ENCODE results near the gene TPRX2. TPM values are rescaled to one million over a fixed set of nuclear protein-coding genes. Genes with fewer than 3 reads are reported as not detected.

Gene TPRX2
- total RNA-seq, 4 donors from 2014 or later = not detected

GRCh38 chr19:47839411-47839810, 19.6 kb upstream of the TPRX2 start:
- Histone ChIP-seq H3K4me1 (no peaks in the 10 kb centered on the region), H3K9me3 (no peaks in the 10 kb centered on the region), H3K27ac (no peak overlapping the region), H3K4me3 (no peak overlapping the region), H3K27me3 (peaks cover 34% of the 10 kb centered on the region), H3K36me3 (no peaks in the 10 kb centered on the region)
- TF ChIP-seq, protein P1, sequence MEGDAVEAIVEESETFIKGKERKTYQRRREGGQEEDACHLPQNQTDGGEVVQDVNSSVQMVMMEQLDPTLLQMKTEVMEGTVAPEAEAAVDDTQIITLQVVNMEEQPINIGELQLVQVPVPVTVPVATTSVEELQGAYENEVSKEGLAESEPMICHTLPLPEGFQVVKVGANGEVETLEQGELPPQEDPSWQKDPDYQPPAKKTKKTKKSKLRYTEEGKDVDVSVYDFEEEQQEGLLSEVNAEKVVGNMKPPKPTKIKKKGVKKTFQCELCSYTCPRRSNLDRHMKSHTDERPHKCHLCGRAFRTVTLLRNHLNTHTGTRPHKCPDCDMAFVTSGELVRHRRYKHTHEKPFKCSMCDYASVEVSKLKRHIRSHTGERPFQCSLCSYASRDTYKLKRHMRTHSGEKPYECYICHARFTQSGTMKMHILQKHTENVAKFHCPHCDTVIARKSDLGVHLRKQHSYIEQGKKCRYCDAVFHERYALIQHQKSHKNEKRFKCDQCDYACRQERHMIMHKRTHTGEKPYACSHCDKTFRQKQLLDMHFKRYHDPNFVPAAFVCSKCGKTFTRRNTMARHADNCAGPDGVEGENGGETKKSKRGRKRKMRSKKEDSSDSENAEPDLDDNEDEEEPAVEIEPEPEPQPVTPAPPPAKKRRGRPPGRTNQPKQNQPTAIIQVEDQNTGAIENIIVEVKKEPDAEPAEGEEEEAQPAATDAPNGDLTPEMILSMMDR (IDR thresholded peaks at IDR 0.05) = no peak
- TF ChIP-seq POLR2A (IDR thresholded peaks at IDR 0.05) (no peak), EP300 (IDR thresholded peaks at IDR 0.05) (no peak), POLR2AphosphoS5 (IDR thresholded peaks at IDR 0.05) (no peak)
- no peak for DNase-seq (ENCODE audit: low spot score in 2 of 2)
- 67% methylated on average over 16 of the region's 16 CpGs for WGBS

DNA sequence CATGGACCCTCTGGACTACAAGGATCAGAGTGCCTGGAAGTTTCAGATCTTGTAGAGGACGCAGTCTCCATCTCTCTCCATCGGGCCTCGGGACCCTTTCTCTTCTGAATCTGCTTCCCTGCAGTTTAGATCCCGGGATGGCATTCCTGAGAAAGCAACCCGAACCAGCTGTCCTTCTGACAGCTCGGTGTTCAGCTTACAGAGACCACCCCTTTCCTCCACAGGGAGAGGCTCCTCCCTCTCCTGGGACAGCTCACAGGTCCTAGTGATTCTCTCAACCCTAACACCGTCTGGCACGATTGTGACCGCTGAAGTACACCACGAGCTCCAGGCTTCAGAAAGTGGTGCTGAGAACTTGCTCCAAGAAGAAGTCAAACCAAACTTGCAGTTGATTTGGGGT, 19.1 kb upstream of the TPRX2 start:
- Histone ChIP-seq H3K9me3 (no peaks in the 10 kb centered on the region), H3K27me3 (peaks cover 34% of the 10 kb centered on the region), H3K4me3 (no peak overlapping the region), H3K36me3 (no peaks in the 10 kb centered on the region), H3K27ac (no peak overlapping the region), H3K4me1 (no peaks in the 10 kb centered on the region)
- no peak for DNase-seq (ENCODE audit: low spot score in 2 of 2)
- 32% methylated on average over 10 of the region's 10 CpGs for WGBS
- TF ChIP-seq POLR2A (IDR thresholded peaks at IDR 0.05) (no peak), POLR2AphosphoS5 (IDR thresholded peaks at IDR 0.05) (no peak), EP300 (IDR thresholded peaks at IDR 0.05) (no peak)
- TF ChIP-seq, protein P1 (IDR thresholded peaks at IDR 0.05) = no peak

DNA sequence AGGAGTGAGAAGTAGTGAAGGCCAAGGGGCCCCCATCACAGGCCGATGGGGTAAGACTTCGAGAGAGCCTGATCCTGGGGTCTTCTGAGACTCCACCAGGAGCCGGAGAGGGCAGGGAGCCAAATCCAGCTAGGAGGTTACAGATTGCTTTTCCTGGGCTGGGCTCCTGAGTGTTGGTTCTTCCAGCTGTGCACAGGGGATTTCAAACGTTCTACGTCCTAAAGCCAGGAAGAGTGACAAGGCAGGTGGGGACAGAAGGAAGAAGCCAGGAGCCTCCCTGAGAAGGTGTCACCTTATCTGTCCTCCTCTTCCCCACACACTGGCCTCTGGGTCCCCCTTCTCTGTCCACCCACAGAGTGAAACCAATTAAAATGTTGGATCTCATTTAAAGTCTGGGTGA, 16.1 kb upstream of the TPRX2 start:
- WGBS = 76% methylated on average over 5 of the region's 5 CpGs
- no peaks in the 10 kb centered on the region for H3K36me3 ChIP-seq
- no peak overlapping the region for H3K27ac ChIP-seq
- H3K4me3 ChIP-seq = no peak overlapping the region
- no peaks in the 10 kb centered on the region for H3K9me3 ChIP-seq
- DNase-seq (ENCODE audit: low spot score in 2 of 2) = no peak
- no peak for TF ChIP-seq EP300 (IDR thresholded peaks at IDR 0.05)
- TF ChIP-seq POLR2AphosphoS5 (IDR thresholded peaks at IDR 0.05) = no peak
- TF ChIP-seq, protein P1 (IDR thresholded peaks at IDR 0.05) = no peak
- no peak for TF ChIP-seq POLR2A (IDR thresholded peaks at IDR 0.05)
- no peaks in the 10 kb centered on the region for H3K4me1 ChIP-seq
- H3K27me3 ChIP-seq = peaks cover 48% of the 10 kb centered on the region

DNA sequence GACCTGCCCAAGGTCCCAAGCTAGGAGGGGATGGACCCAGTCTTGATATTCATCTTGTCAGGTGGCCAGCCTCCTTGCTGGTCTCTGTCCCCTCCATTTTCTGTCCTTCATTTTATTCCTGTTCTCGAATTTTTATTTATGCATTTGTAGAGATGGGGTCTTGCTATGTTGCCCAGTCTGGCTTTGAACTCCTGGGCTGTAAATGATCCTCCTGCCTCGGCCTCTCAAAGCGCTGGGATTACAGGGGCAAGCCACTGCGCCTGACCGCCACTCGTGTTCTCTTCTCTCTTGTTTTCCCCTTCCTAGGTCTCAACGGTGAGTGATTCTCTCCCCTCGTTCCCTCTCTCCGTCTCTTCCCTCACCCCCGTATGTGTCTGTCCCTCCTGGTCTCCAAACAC, 10.6 kb upstream of the TPRX2 start:
- TF ChIP-seq, protein P1 (IDR thresholded peaks at IDR 0.05) = no peak
- no peak for TF ChIP-seq POLR2AphosphoS5 (IDR thresholded peaks at IDR 0.05)
- no peak for TF ChIP-seq POLR2A (IDR thresholded peaks at IDR 0.05)
- no peak for TF ChIP-seq EP300 (IDR thresholded peaks at IDR 0.05)
- Histone ChIP-seq H3K9me3 (no peaks in the 10 kb centered on the region), H3K27me3 (peaks cover 65% of the 10 kb centered on the region), H3K27ac (no peak overlapping the region), H3K4me3 (no peak overlapping the region), H3K4me1 (no peaks in the 10 kb centered on the region), H3K36me3 (no peaks in the 10 kb centered on the region)
- no peak for DNase-seq (ENCODE audit: low spot score in 2 of 2)
- 54% methylated on average over 10 of the region's 10 CpGs for WGBS

- no peak for DNase-seq (ENCODE audit: low spot score in 2 of 2)
- H3K27ac ChIP-seq = no peak overlapping the region
- no peaks in the 10 kb centered on the region for H3K9me3 ChIP-seq
- H3K4me3 ChIP-seq = no peak overlapping the region
- WGBS = 4% methylated on average over 22 of the region's 22 CpGs
- TF ChIP-seq POLR2A (IDR thresholded peaks at IDR 0.05) (no peak), EP300 (IDR thresholded peaks at IDR 0.05) (no peak), POLR2AphosphoS5 (IDR thresholded peaks at IDR 0.05) (no peak)
- TF ChIP-seq, protein P1 (IDR thresholded peaks at IDR 0.05) = no peak
- H3K36me3 ChIP-seq = no peaks in the 10 kb centered on the region
- H3K27me3 ChIP-seq = peaks cover 67% of the 10 kb centered on the region
- H3K4me1 ChIP-seq = no peaks in the 10 kb centered on the region
Measured at GRCh38 chr19:47848823-47849473, 10.1 kb upstream of the TPRX2 start.
